NCI-H1930 (cell line): Measurements from ENCODE around the gene ZNF616.

Experiments
- DNase-seq, 2 experiments: peaks; one replicate each; lab custom pipeline; 2025; lab: John Stamatoyannopoulos, UW

ZNF616 gene

DNA sequence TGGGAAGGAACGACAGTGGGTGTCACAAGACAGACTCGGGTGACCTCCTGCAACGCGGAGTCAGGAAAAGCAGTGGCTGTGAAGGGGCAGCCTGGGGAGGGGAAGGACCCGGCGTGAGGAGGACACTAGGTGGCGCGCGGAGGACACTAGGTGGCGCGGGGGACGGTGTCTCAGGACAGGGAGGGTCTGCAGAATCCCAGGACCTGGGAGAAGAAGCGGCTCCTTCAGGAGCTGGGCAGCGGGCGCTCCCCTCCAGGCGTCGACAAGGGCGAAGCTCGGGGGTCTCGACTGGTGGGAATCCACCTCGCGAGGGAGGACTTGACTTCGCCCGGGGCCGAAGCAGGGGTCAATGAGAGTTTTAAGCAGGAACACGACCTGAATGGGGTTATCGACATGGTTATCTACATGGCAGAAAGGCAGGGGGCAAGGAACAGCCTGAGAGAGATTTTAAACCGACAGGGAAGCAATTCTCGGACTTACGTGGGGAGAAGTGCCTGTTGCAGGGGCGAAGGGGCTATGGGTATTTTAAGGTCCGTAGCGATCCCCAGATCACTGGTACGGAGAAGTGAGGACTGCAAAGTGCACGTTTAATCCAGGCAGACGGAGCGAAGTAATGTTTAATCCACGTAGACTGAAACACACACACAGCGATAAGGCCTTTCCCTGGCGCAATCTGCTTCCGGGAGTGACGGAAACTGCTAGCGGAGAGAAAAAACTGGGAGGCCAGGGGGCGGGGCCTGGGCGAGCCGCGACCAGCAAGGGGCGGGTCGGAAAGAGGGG lies at the start of gene ZNF616:
Gene ZNF616 (minus strand): TSS at position 687 of the 780 bp plus-strand sequence. CDS start 9,426 bp downstream, outside the sequence.
- peak; percentile 93 to 96 for DNase-seq

DNA sequence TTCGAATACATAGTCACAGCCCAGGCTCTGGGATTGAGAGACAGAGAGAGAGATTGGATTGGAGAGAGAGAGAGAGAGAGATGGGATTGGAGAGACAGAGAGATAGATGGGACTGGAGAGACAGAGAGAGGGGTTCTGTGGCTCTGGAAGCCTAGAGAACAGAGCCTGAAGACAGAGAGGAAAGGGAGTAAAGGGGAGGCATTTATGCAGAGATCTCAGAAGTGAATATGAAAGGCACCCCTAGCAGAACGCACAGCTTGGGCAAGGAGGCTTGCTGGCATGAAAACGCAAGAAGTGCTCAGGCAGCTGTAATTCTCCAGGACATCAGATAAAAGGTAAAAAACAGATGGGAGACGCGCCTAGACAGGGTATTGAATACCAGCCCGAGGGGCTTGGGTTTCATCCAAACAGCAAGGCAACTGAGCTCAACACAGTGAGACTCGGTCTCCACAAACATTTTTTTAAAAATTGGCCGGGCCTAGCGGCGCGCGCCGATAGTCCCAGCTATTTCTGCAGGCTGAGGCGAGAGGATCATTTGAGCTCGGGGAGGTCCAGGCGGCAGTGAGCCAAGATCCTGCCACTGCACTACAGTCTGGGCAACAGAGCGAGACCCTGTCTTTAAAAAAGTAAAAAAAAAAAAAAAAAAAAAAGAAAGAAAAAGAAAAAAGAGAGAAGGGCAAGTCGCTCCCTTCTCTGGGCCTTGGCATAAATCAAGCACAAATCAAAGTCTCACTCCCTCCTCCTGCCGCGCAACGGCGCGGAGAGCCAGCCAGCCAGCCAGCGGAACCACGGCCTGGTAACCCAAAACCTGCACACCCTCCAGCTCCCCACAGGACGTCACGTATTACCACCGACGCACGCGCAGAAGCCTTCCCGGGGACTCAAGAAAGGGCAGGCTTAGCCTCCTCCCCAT lies 49.3 kb upstream of the ZNF616 start:
- no peak for DNase-seq

DNA sequence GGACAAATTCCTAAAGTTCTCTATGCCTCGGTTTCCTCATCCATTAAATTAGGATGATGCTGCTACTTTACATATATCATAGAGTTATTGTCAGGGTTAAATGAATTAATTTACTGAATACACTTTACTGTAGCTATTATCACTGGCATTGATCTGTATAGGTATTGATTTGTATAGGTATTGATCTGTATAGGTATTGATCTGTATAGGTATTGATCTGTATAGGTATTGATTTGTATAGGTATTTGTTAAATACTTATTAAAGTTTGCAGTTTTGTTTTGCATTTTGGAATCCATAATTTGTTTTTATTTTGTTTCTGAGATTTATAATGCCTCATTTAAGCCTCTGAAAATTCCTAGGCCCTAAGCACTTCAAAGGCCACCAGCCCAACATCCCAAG lies 47.7 kb upstream of the ZNF616 start:
- no peak for DNase-seq

- DNase-seq, result no peak
Observed at GRCh38 chr19:52176574-52176973, 36.8 kb upstream of the ZNF616 start.

- DNase-seq, result no peak
Observed at GRCh38 chr19:52172347-52172746, 32.6 kb upstream of the ZNF616 start.

GRCh38 chr19:52171321-52172169 lies 31.8 kb upstream of the ZNF616 start, which contains the start of gene ZNF836:
ZNF836 (minus strand) TSS chr19:52171621; CDS start chr19:52168072, 3,549 bp downstream.
- DNase-seq, result peak; percentile 66 to 73

- peak; percentile 12 to 36 for DNase-seq
Observed at GRCh38 chr19:52170863-52171320, 31.2 kb upstream of the ZNF616 start.

- no peak for DNase-seq
Observed at GRCh38 chr19:52170304-52170703, 30.6 kb upstream of the ZNF616 start.

DNA sequence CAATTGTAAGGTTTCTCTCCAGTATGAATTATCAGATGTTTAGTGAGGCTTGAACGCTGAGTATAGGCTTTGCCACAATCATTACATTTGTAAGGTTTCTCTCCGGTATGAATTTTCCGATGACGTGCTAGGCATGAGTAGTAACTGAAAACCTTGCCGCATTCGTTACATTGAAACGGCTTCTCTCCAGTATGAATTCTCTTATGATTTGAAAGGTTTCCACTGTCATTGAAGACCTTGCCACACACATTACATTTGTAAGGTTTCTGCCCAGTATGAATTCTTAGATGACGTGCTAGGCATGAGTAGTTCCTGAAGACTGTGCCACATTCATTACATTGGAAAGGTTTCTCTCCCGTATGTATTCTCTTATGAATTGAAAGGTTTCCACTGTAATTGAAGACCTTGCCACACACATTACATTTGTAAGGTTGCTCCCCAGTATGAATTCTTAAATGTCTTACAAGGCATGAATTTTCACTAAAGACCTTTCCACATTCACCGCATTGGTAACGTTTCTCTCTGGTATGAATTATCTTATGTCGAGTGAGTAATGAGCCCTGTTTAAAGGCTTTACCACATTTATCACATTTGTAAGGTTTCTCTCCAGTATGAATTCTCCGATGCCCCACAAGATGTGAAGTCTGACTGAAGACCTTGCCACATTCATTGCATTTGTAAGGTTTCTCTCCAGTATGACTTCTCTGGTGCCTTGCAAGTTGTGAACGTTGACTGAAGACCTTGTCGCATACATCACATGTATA lies 16.0 kb upstream of the ZNF616 start:
- DNase-seq, result no peak

DNA sequence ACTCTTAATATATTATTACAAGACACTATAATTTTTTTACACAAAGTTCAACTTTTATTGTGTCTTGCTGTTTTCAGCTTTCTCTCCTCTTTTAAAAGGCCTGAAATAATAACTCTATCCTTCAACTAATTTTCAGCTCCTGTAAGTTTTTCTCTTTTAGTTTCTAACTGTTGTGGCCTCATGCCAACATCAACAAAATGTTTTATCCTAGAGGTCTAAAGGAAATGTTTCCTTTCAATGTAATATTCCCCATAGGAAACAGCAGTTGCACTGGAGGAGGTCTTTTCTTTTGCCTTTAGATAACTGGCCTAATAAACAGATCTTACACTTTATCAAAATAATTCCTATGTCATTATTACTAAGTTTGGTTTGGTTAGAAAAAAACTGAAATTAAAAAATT lies 8.5 kb upstream of the ZNF616 start:
- no peak for DNase-seq

- DNase-seq, result no peak
Observed at GRCh38 chr19:52142001-52142595, 2.4 kb upstream of the ZNF616 start.

DNA sequence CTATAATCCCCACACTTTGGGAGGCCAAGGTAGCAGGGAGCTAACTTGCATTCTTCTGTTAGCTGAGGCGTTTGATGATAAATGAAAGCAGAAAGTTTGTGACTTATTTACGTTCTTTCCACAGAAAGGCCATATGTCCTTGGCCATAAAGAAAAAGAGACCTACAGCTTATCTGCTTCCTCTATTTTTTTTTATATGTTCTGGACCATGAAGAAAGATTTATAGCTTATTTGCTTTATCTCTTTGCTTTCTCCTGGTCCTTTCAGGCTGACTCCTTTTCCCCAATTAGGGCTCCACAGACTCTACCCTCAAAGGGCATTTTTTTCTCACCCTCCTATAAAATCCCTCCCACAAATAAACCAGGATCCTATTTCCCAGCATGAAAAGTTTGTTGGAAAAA lies 1.5 kb upstream of the ZNF616 start:
- no peak for DNase-seq

- DNase-seq, result no peak
Observed at GRCh38 chr19:52140032-52140710, 433 bp upstream of the ZNF616 start.

DNA sequence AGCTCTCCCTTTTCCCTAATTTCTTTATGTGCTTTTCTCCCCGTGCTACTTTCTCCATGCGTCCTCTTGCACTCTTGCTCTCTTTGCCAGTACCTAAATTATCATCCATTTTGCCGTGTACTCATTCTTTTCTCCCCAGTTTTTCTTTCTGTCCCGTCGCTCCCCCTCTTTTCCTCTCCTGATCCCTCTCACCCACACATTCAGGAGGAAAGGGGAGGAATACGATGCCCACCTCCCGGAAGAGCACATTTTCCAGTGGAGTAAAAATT lies 821 bp downstream of the ZNF616 start:
- no peak for DNase-seq

DNA sequence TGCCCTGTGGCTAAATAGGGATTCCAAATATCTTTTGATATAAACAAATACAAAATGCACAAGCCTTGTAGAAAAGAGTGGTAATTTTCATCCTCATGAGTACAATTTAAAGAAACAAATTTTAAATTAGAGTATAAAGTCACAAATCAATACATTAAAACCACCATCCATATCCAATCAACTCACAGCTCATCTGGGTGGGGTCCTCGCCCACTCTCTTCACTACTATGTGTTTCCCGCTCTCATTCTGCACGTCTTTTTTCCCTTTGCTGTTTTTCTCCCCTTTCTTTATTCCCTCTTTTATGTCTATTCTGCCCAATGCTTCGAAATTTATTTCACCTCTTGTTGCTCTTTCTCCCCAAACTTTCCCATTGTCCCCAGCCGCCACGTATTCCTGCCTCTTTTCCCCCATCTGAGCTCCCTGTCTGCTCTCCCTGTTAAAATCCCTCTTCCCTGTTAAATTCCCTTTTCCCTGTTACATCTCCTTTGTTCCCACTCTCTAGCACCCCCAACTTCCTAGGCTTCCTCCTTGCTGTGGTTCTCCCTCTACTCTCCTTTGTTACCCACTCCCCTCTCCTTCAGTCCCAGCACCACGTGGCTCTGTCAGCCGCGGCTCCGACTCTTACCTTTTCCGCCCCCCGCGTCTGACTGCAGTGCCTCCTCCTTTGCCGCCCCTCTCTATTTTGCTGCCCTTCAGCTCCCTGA lies 1.3 kb downstream of the ZNF616 start:
- peak in 1 of 2 experiments; percentile 15 for DNase-seq

- DNase-seq, result no peak
Observed at GRCh38 chr19:52120286-52120685, 19.5 kb downstream of the ZNF616 start.

- DNase-seq, result no peak
Observed at GRCh38 chr19:52115526-52116053, 24.1 kb downstream of the ZNF616 start.

GRCh38 chr19:52114691-52115090 lies 25.0 kb downstream of the ZNF616 start:
- DNase-seq, result no peak

DNA sequence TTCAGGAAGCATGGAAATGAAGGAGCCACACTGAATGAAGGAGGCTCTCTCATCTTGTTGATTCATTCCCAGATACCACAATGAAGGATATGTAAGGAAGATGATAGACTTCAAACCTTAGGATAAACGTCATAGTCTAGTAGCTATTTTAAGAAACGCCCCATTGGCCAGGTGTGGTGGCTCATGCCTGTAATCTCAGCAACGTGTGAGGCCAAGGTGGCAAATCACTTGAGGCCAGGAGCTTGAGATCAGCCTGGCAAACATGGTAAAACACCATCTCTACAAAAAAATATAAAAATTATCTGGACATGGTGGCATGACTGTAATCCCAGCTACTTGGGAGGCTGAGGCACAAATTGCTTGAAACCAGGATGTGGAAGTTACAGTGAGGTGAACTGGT lies 27.1 kb downstream of the ZNF616 start:
- DNase-seq, result no peak
